Activated CD4-positive, alpha-beta T cell treated with anti-CD3 and anti-CD28 coated beads, Interleukin-2, amount 50 U/mL, for 1 hour (primary cell): ENCODE measurements around the gene TSSC4.

ENCODE experiments used
- DNase-seq: peaks from one replicate; pipeline ENCODE4 v3.0.0-alpha.2; 2020

TSSC4 gene

GRCh38 chr11:2369896-2370295, 30.7 kb upstream of the TSSC4 start:
- DNase-seq = no peak

- DNase-seq = no peak
Measured at GRCh38 chr11:2374456-2375201, 25.9 kb upstream of the TSSC4 start.

- no peak for DNase-seq
Measured at GRCh38 chr11:2375341-2375853, 25.2 kb upstream of the TSSC4 start.

- DNase-seq = no peak
Measured at GRCh38 chr11:2375964-2376551, 24.5 kb upstream of the TSSC4 start.

GRCh38 chr11:2376751-2377451, 23.6 kb upstream of the TSSC4 start, which contains the start of gene CD81:
Gene CD81, plus strand, starts transcription at chr11:2377310. Its CDS starts 240 bp downstream, at chr11:2377550.
- peak; percentile 64 for DNase-seq

GRCh38 chr11:2377511-2378443, 22.8 kb upstream of the TSSC4 start:
- peak; percentile 61 for DNase-seq

GRCh38 chr11:2378527-2379210, 21.9 kb upstream of the TSSC4 start:
- DNase-seq = no peak

GRCh38 chr11:2379466-2380174, 20.9 kb upstream of the TSSC4 start:
- no peak for DNase-seq

- no peak for DNase-seq
Measured at GRCh38 chr11:2380396-2380795, 20.2 kb upstream of the TSSC4 start.

GRCh38 chr11:2380807-2381350, 19.7 kb upstream of the TSSC4 start:
- no peak for DNase-seq

GRCh38 chr11:2381494-2382128, 18.9 kb upstream of the TSSC4 start:
- no peak for DNase-seq

GRCh38 chr11:2382129-2382517, 18.4 kb upstream of the TSSC4 start:
- no peak for DNase-seq

GRCh38 chr11:2382936-2383851, 17.4 kb upstream of the TSSC4 start:
- no peak for DNase-seq

- DNase-seq = peak; percentile 31
Measured at GRCh38 chr11:2383852-2384804, 16.4 kb upstream of the TSSC4 start.

GRCh38 chr11:2385156-2386151, 15.1 kb upstream of the TSSC4 start:
- DNase-seq = no peak

GRCh38 chr11:2386591-2386990, 14.0 kb upstream of the TSSC4 start:
- DNase-seq = no peak
